Smooth muscle cell (in vitro differentiated cells): ENCODE results near the gene ST7. TPM values are rescaled to one million over a fixed set of nuclear protein-coding genes. Genes with fewer than 3 reads are reported as not detected.

Source experiments
- DNase-seq: peaks from one replicate; lab custom pipeline; 2025; ENCODE audit not compliant: unreplicated experiment; lab: John Stamatoyannopoulos, UW
- H2AFZ ChIP-seq: fragments of 200-600 bp; sonication (generic); 2 replicates; pipeline ENCODE4 v1.6.0; 2016; ENCODE audit warnings: antibody characterized with exemption, low read depth, mild to moderate bottlenecking
- H3F3A ChIP-seq: fragments of 200-600 bp; sonication (generic); 2 replicates; pipeline ENCODE4 v1.6.0; 2017; ENCODE audit warnings: antibody characterized with exemption, low read depth
- H3K27ac ChIP-seq: fragments of 200-600 bp; sonication (generic); 2 replicates; pipeline ENCODE4 v1.5.1; 2016; ENCODE audit warnings: low read depth, mild to moderate bottlenecking
- H3K27me3 ChIP-seq: fragments of 200-600 bp; sonication (generic); 2 replicates; pipeline ENCODE4 v1.6.1; 2016; ENCODE audit warnings: low read depth, mild to moderate bottlenecking
- H3K36me3 ChIP-seq: fragments of 200-600 bp; sonication (generic); 2 replicates; pipeline ENCODE4 v1.5.1; 2016; ENCODE audit warnings: low read depth
- H3K4me1 ChIP-seq: fragments of 200-600 bp; sonication (generic); 2 replicates; pipeline ENCODE4 v1.5.1; 2016; ENCODE audit warnings: low read depth
- H3K4me2 ChIP-seq: fragments of 200-600 bp; sonication (generic); 2 replicates; pipeline ENCODE4 v1.6.0; 2016; ENCODE audit warnings: mild to moderate bottlenecking
- H3K4me3 ChIP-seq: fragments of 200-600 bp; sonication (generic); 2 replicates; pipeline ENCODE4 v1.5.1; 2016; ENCODE audit warnings: mild to moderate bottlenecking
- H3K79me2 ChIP-seq: fragments of 200-600 bp; sonication (generic); 2 replicates; pipeline ENCODE4 v1.6.0; 2016; ENCODE audit warnings: low read depth, mild to moderate bottlenecking
- H3K9ac ChIP-seq: fragments of 200-600 bp; sonication (generic); 2 replicates; pipeline ENCODE4 v1.6.0; 2016; ENCODE audit warnings: low read depth
- H3K9me3 ChIP-seq: fragments of 200-600 bp; sonication (generic); replicated peaks from 2 replicates; pipeline ENCODE4 v1.5.1; 2016; ENCODE audit warnings: low read depth
- H4K20me1 ChIP-seq: fragments of 200-600 bp; sonication (generic); 2 replicates; pipeline ENCODE4 v1.6.0; 2016; ENCODE audit warnings: low read depth
- CTCF ChIP-seq: fragments of 200-600 bp; sonication (generic); IDR thresholded peaks from 2 replicates; pipeline ENCODE4 v1.5.1; 2017; ENCODE audit warnings: borderline replicate concordance, mild to moderate bottlenecking, antibody characterized with exemption; ENCODE audit not compliant: insufficient read depth, poor library complexity, severe bottlenecking
- WGBS: methylation state at CpG from one replicate; pipeline ENCODE4 v1.1.7; 2016; ENCODE audit warnings: low lambda C conversion rate; 5-methylcytosine and 5-hydroxymethylcytosine counted together
- polyA plus RNA-seq: library from polyadenylated mRNA; unstranded; fragments of >200 nt; fragmentation: Nextera tagmentation; extraction: Ambion mirVana; gene quantifications from 2 replicates; pipeline ENCODE4 v1.2.1, GENCODE V29; 2016
- total RNA-seq: library from RNA; depleted of rRNA; stranded (reverse); fragments of >200 nt; gene quantifications from 2 replicates; pipeline ENCODE4 v1.2.3, GENCODE V29; 2014

Gene ST7
- total and polyA plus RNA-seq, 2 experiments from 2014 or later: 23.2 to 26.1 TPM

- Histone ChIP-seq H3K4me1 (no peaks in the 10 kb centered on the region), H3K27ac (peak overlapping the region; percentile 88), H3F3A (peaks cover 8% of the 10 kb centered on the region), H3K79me2 (no peaks in the 10 kb centered on the region), H2AFZ (no peak overlapping the region), H3K4me3 (no peak overlapping the region), H3K36me3 (no peaks in the 10 kb centered on the region), H4K20me1 (no peaks in the 10 kb centered on the region), H3K9me3 (no peaks in the 10 kb centered on the region), H3K27me3 (no peaks in the 10 kb centered on the region), H3K9ac (peak overlapping the region; percentile 5), H3K4me2 (peak overlapping the region; percentile 40)
- DNase-seq: no peak
- 57% methylated on average over 4 of the region's 4 CpGs for WGBS
- no peak for TF ChIP-seq CTCF
These were observed 277.2 kb downstream of the ST7 start for GRCh38 chr7:117230276-117231046.

- Histone ChIP-seq H3K9me3 (no peaks in the 10 kb centered on the region), H2AFZ (no peak overlapping the region), H4K20me1 (no peaks in the 10 kb centered on the region), H3K9ac (peak overlapping the region; percentile 0), H3K4me1 (no peaks in the 10 kb centered on the region), H3K79me2 (no peaks in the 10 kb centered on the region), H3K27ac (peak overlapping the region; percentile 88), H3K27me3 (no peaks in the 10 kb centered on the region), H3F3A (peaks cover 8% of the 10 kb centered on the region), H3K36me3 (no peaks in the 10 kb centered on the region), H3K4me3 (no peak overlapping the region), H3K4me2 (peak overlapping the region; percentile 40)
- WGBS: 92% methylated on average over 3 of the region's 3 CpGs
- no peak for TF ChIP-seq CTCF
- no peak for DNase-seq
These were observed 277.7 kb downstream of the ST7 start for GRCh38 chr7:117231047-117231359.

- no peak overlapping the region for H3K4me2 ChIP-seq
- no peaks in the 10 kb centered on the region for H3K9me3 ChIP-seq
- WGBS: 95% methylated on average over 5 of the region's 5 CpGs
- H3K36me3 ChIP-seq: no peaks in the 10 kb centered on the region
- H3K4me3 ChIP-seq: no peak overlapping the region
- TF ChIP-seq CTCF: no peak
- no peak overlapping the region for H3K27ac ChIP-seq
- DNase-seq: no peak
- H3K79me2 ChIP-seq: no peaks in the 10 kb centered on the region
- no peaks in the 10 kb centered on the region for H3K27me3 ChIP-seq
- no peaks in the 10 kb centered on the region for H3F3A ChIP-seq
- H4K20me1 ChIP-seq: no peaks in the 10 kb centered on the region
- H3K4me1 ChIP-seq: no peaks in the 10 kb centered on the region
- H2AFZ ChIP-seq: no peak overlapping the region
- H3K9ac ChIP-seq: no peak overlapping the region
These were observed 284.3 kb downstream of the ST7 start for GRCh38 chr7:117237646-117238045.

- Histone ChIP-seq H3K4me2 (no peak overlapping the region), H3K4me3 (no peak overlapping the region), H3K36me3 (no peaks in the 10 kb centered on the region), H3K79me2 (no peaks in the 10 kb centered on the region), H3K9me3 (no peaks in the 10 kb centered on the region), H3K27me3 (no peaks in the 10 kb centered on the region), H2AFZ (no peak overlapping the region), H3K27ac (no peak overlapping the region), H3K4me1 (no peaks in the 10 kb centered on the region), H4K20me1 (no peaks in the 10 kb centered on the region), H3F3A (no peaks in the 10 kb centered on the region), H3K9ac (no peak overlapping the region)
- no peak for TF ChIP-seq CTCF
- WGBS: 94% methylated on average over 7 of the region's 7 CpGs
- DNase-seq: no peak
These were observed 285.2 kb downstream of the ST7 start for GRCh38 chr7:117238472-117238871.
